ENCODE data around the gene SYPL1. TPM values are rescaled to one million over a fixed set of nuclear protein-coding genes. Genes with fewer than 3 reads are reported as not detected.

SYPL1 gene
- total RNA-seq, 1 experiment from 2014 or later: 78.0 TPM

DNA sequence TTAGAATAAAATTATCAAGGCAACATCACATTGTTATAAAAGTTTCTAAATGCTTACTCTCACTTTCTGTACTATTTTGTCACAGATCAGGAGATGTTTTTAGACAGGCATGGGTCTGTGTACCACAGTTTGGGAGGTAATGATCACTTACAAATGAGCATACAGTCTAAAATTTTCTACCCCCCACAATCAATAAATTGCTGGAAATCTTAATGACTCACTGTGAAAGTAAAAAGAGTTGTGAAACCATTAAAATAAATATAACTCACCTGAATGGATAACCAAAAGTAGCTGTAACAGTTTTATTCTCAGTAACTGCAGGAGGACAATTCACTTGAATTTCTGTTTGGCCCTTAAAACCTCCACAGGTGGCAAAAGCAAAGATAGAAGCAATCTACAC, 13.2 kb downstream of the SYPL1 start:
- ChIA-PET POLR2A (no interaction called here), RAD21 (ENCODE audit: low non-redundant PET in 1 of 2, low total read pairs in 2 of 2, uncharacterized antibody in 2 of 2, unreplicated experiment in 2 of 2) (no interaction called here), CTCF (no interaction called here)
- intact Hi-C loops (cut with micrococcal nuclease): no loop called here
- Histone ChIP-seq H3K27me3 (ENCODE audit: insufficient read depth, low read length) (no peaks in the 10 kb centered on the region), H3K9me2 (ENCODE audit: insufficient read depth) (no peaks in the 10 kb centered on the region), H3K9me3 (ENCODE audit: control insufficient read depth in 1 of 2, insufficient read depth in 1 of 2, low read depth in 1 of 2, low read length in 2 of 2) (no peaks in the 10 kb centered on the region), H3K79me2 (ENCODE audit: insufficient read depth, low read length) (peaks cover 59% of the 10 kb centered on the region), H3K4me3 (replicated peaks in 1 of 2; ENCODE audit: low read depth in 1 of 2, low read length in 2 of 2) (no peak overlapping the region), H3K9ac (ENCODE audit: low read length) (no peak overlapping the region), H3K36me3 (ENCODE audit: control insufficient read depth in 1 of 2, insufficient read depth in 2 of 2, low read length in 2 of 2) (peaks cover 3 to 13% of the 10 kb centered on the region in 2 experiments; a peak in 3 of 4 replicates), H3K4me2 (ENCODE audit: low read length) (no peak overlapping the region), H3K4me1 (ENCODE audit: control insufficient read depth in 1 of 2, insufficient read depth in 2 of 2, low read length in 2 of 2) (peaks cover 4 to 24% of the 10 kb centered on the region in 2 experiments; a peak in 2 of 4 replicates), H2AFZ (ENCODE audit: low read depth, low read length, poor library complexity, severe bottlenecking) (no peak overlapping the region), H3K27ac (ENCODE audit: low read depth, low read length) (no peak overlapping the region), H4K20me1 (ENCODE audit: insufficient read depth) (peaks cover 20% of the 10 kb centered on the region; the same call in 1 of the 2 replicates)
- BruUV-seq (replicated peaks): no TSS peak
- ATAC-seq (no peak), DNase-seq (ENCODE audit: low read depth, low spot score) (no peak)
- no peak for TF ChIP-seq YY1 (IDR thresholded peaks at IDR 0.05; ENCODE audit: extremely low read depth, insufficient replicate concordance, low read depth, low read length)
- TF ChIP-seq SP1 (IDR thresholded peaks at IDR 0.05; ENCODE audit: low read depth): no peak
- TF ChIP-seq, protein P1, sequence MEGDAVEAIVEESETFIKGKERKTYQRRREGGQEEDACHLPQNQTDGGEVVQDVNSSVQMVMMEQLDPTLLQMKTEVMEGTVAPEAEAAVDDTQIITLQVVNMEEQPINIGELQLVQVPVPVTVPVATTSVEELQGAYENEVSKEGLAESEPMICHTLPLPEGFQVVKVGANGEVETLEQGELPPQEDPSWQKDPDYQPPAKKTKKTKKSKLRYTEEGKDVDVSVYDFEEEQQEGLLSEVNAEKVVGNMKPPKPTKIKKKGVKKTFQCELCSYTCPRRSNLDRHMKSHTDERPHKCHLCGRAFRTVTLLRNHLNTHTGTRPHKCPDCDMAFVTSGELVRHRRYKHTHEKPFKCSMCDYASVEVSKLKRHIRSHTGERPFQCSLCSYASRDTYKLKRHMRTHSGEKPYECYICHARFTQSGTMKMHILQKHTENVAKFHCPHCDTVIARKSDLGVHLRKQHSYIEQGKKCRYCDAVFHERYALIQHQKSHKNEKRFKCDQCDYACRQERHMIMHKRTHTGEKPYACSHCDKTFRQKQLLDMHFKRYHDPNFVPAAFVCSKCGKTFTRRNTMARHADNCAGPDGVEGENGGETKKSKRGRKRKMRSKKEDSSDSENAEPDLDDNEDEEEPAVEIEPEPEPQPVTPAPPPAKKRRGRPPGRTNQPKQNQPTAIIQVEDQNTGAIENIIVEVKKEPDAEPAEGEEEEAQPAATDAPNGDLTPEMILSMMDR (IDR thresholded peaks at IDR 0.05 in 2 of 3, conservative IDR thresholded peaks at IDR 0.05 in 1 of 3; ENCODE audit: borderline replicate concordance in 1 of 3, insufficient read depth in 1 of 3, low read depth in 2 of 3, low read length in 2 of 3): no peak
- TF ChIP-seq, protein P2, sequence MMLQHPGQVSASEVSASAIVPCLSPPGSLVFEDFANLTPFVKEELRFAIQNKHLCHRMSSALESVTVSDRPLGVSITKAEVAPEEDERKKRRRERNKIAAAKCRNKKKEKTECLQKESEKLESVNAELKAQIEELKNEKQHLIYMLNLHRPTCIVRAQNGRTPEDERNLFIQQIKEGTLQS (IDR thresholded peaks at IDR 0.05): no peak
- no peak for TF ChIP-seq ZFX (IDR thresholded peaks at IDR 0.05)
- TF ChIP-seq CEBPB (IDR thresholded peaks at IDR 0.05; ENCODE audit: low read depth): no peak
- TF ChIP-seq, protein P3, sequence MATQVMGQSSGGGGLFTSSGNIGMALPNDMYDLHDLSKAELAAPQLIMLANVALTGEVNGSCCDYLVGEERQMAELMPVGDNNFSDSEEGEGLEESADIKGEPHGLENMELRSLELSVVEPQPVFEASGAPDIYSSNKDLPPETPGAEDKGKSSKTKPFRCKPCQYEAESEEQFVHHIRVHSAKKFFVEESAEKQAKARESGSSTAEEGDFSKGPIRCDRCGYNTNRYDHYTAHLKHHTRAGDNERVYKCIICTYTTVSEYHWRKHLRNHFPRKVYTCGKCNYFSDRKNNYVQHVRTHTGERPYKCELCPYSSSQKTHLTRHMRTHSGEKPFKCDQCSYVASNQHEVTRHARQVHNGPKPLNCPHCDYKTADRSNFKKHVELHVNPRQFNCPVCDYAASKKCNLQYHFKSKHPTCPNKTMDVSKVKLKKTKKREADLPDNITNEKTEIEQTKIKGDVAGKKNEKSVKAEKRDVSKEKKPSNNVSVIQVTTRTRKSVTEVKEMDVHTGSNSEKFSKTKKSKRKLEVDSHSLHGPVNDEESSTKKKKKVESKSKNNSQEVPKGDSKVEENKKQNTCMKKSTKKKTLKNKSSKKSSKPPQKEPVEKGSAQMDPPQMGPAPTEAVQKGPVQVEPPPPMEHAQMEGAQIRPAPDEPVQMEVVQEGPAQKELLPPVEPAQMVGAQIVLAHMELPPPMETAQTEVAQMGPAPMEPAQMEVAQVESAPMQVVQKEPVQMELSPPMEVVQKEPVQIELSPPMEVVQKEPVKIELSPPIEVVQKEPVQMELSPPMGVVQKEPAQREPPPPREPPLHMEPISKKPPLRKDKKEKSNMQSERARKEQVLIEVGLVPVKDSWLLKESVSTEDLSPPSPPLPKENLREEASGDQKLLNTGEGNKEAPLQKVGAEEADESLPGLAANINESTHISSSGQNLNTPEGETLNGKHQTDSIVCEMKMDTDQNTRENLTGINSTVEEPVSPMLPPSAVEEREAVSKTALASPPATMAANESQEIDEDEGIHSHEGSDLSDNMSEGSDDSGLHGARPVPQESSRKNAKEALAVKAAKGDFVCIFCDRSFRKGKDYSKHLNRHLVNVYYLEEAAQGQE (IDR thresholded peaks at IDR 0.05; ENCODE audit: low read depth): no peak
- no peak for TF ChIP-seq SRF (IDR thresholded peaks at IDR 0.05; ENCODE audit: low read depth)
- TF ChIP-seq POLR2AphosphoS5 (IDR thresholded peaks at IDR 0.05; ENCODE audit: low read depth, low read length): no peak
- no peak for TF ChIP-seq TCF7L2 (IDR thresholded peaks at IDR 0.05; ENCODE audit: borderline replicate concordance, extremely low read depth, insufficient read depth, insufficient read length)
- TF ChIP-seq MAX (IDR thresholded peaks at IDR 0.05): no peak

Data from HCT116 (cell line).